HEK293 (cell line): ENCODE data around the gene RSU1.
"Not testable (repeated sequence)": the region's sequence is repeated elsewhere in the genome, so short reads cannot be mapped to it uniquely, and the experiment has no call there.

Experiments
- CTCF ChIA-PET: fragments of 350-600 bp; formaldehyde crosslinking; extraction: SDS; loops from one replicate; lab custom pipeline; 2021; ENCODE audit warnings: antibody characterized with exemption; lab: Yijun Ruan, JAX
- POLR2A ChIA-PET: fragments of 300-600 bp; formaldehyde crosslinking; extraction: SDS; loops from one replicate; lab custom pipeline; 2020; ENCODE audit warnings: antibody characterized with exemption, inconsistent platforms; lab: Yijun Ruan, JAX
- H3K27ac ChIP-seq: fragments of 200-500 bp; sonication (Bioruptor generic); 2 replicates; pipeline ENCODE4 v1.5.1; 2014; ENCODE audit warnings: low read depth, low read length, control low read depth, inconsistent platforms; ENCODE audit errors: extremely low read depth
- H3K36me3 ChIP-seq, 2 experiments: fragments of 200-500 bp in 1 of 2; sonication (Bioruptor generic) in 1 of 2; 1 replicate in 1 of 2; 2 replicates in 1 of 2; pipeline ENCODE4 v1.5.1; 2014 to 2017; ENCODE audit warnings: inconsistent platforms in 2 of 2, low read length in 2 of 2; ENCODE audit not compliant: control insufficient read depth in 2 of 2, insufficient read depth in 1 of 2
- H3K4me1 ChIP-seq: fragments of 200-500 bp; sonication (Bioruptor generic); 2 replicates; pipeline ENCODE4 v1.5.1; 2014; ENCODE audit warnings: mild to moderate bottlenecking, low read length, inconsistent platforms; ENCODE audit not compliant: control insufficient read depth, insufficient read depth
- H3K4me3 ChIP-seq: 2 replicates; pipeline ENCODE4 v1.5.1; 2011; ENCODE audit warnings: low read depth, mild to moderate bottlenecking, control low read depth, low read length, moderate library complexity
- H3K9me3 ChIP-seq: fragments of 200-500 bp; sonication (Bioruptor generic); 2 replicates; pipeline ENCODE4 v1.5.1; 2014; ENCODE audit warnings: low read depth, low read length, inconsistent platforms; ENCODE audit not compliant: control insufficient read depth, insufficient read depth
- EGR2 ChIP-seq: fragments of 450-650 bp; formaldehyde crosslinking; IDR thresholded peaks from 2 replicates; pipeline ENCODE4 v1.5.1; 2016; ENCODE audit warnings: low read depth, missing biosample characterization, missing genetic modification characterization
- GFI1B ChIP-seq: fragments of 450-650 bp; formaldehyde crosslinking; IDR thresholded peaks from 2 replicates; pipeline ENCODE4 v1.5.1; 2016; ENCODE audit warnings: missing biosample characterization, missing genetic modification characterization
- KLF9 ChIP-seq: fragments of 450-650 bp; formaldehyde crosslinking; IDR thresholded peaks from 2 replicates; pipeline ENCODE4 v1.5.1; 2016; ENCODE audit warnings: missing biosample characterization, missing genetic modification characterization, low read depth
- REPIN1 ChIP-seq: fragments of 450-650 bp; formaldehyde crosslinking; IDR thresholded peaks from 2 replicates; pipeline ENCODE4 v1.5.1; 2017; ENCODE audit warnings: missing biosample characterization, missing genetic modification characterization, low read depth
- YY1 ChIP-seq: fragments of 450-650 bp; formaldehyde crosslinking; IDR thresholded peaks from 2 replicates; pipeline ENCODE4 v1.5.1; 2018; ENCODE audit warnings: missing biosample characterization, missing genetic modification characterization
- ZBTB17 ChIP-seq: fragments of 450-650 bp; formaldehyde crosslinking; IDR thresholded peaks from 2 replicates; pipeline ENCODE4 v1.5.1; 2016; ENCODE audit warnings: missing biosample characterization, missing genetic modification characterization
- ZFHX2 ChIP-seq: fragments of 450-650 bp; formaldehyde crosslinking; conservative IDR thresholded peaks from 2 replicates; pipeline ENCODE4 v1.5.1; 2016; ENCODE audit warnings: missing biosample characterization, missing genetic modification characterization
- ZFP37 ChIP-seq: fragments of 450-650 bp; formaldehyde crosslinking; IDR thresholded peaks from 2 replicates; pipeline ENCODE4 v1.5.1; 2016; ENCODE audit warnings: missing biosample characterization, missing genetic modification characterization
- ZNF292 ChIP-seq: fragments of 450-650 bp; formaldehyde crosslinking; IDR thresholded peaks from 2 replicates; pipeline ENCODE4 v1.5.1; 2016; ENCODE audit warnings: low read depth, missing biosample characterization, missing genetic modification characterization, borderline replicate concordance
- ZNF354C ChIP-seq: fragments of 450-650 bp; formaldehyde crosslinking; IDR thresholded peaks from 2 replicates; pipeline ENCODE4 v1.5.1; 2016; ENCODE audit warnings: missing biosample characterization, missing genetic modification characterization, low read depth, borderline replicate concordance
- ZNF394 ChIP-seq: fragments of 450-650 bp; formaldehyde crosslinking; IDR thresholded peaks from 2 replicates; pipeline ENCODE4 v1.5.1; 2016; ENCODE audit warnings: missing biosample characterization, missing genetic modification characterization, mild to moderate bottlenecking, moderate library complexity, borderline replicate concordance
- ZNF426 ChIP-seq: fragments of 450-650 bp; formaldehyde crosslinking; IDR thresholded peaks from 2 replicates; pipeline ENCODE4 v1.5.1; 2017; ENCODE audit warnings: missing biosample characterization, missing genetic modification characterization, mild to moderate bottlenecking, inconsistent platforms, moderate library complexity
- ZNF514 ChIP-seq: fragments of 450-650 bp; formaldehyde crosslinking; IDR thresholded peaks from 2 replicates; pipeline ENCODE4 v1.5.1; 2016; ENCODE audit warnings: missing biosample characterization, missing genetic modification characterization
- ZNF560 ChIP-seq: fragments of 450-650 bp; formaldehyde crosslinking; IDR thresholded peaks from 2 replicates; pipeline ENCODE4 v1.5.1; 2017; ENCODE audit warnings: missing biosample characterization, missing genetic modification characterization, borderline replicate concordance
- ZNF664 ChIP-seq: fragments of 450-650 bp; formaldehyde crosslinking; IDR thresholded peaks from 2 replicates; pipeline ENCODE4 v1.5.1; 2016; ENCODE audit warnings: missing biosample characterization, missing genetic modification characterization
- ZNF768 ChIP-seq: fragments of 450-650 bp; formaldehyde crosslinking; IDR thresholded peaks from 2 replicates; pipeline ENCODE4 v1.5.1; 2018; ENCODE audit warnings: missing biosample characterization, mild to moderate bottlenecking, missing genetic modification characterization
- ZNF785 ChIP-seq: fragments of 450-650 bp; formaldehyde crosslinking; IDR thresholded peaks from 2 replicates; pipeline ENCODE4 v1.5.1; 2016; ENCODE audit warnings: missing biosample characterization, missing genetic modification characterization
- ZNF792 ChIP-seq: fragments of 450-650 bp; formaldehyde crosslinking; IDR thresholded peaks from 2 replicates; pipeline ENCODE4 v1.5.1; 2016; ENCODE audit warnings: missing biosample characterization, missing genetic modification characterization
- ZSCAN16 ChIP-seq: fragments of 450-650 bp; formaldehyde crosslinking; IDR thresholded peaks from 2 replicates; pipeline ENCODE4 v1.5.1; 2016; ENCODE audit warnings: missing biosample characterization, missing genetic modification characterization
- ZXDB ChIP-seq: fragments of 450-650 bp; formaldehyde crosslinking; IDR thresholded peaks from 2 replicates; pipeline ENCODE4 v1.5.1; 2016; ENCODE audit warnings: missing biosample characterization, missing genetic modification characterization
- TF ChIP-seq, protein P1 (sequence below): fragments of 450-650 bp; formaldehyde crosslinking; IDR thresholded peaks from 2 replicates; pipeline ENCODE4; 2016; ENCODE audit warnings: missing biosample characterization, missing genetic modification characterization
- TF ChIP-seq, protein P2 (sequence below): fragments of 450-650 bp; formaldehyde crosslinking; IDR thresholded peaks from 2 replicates; pipeline ENCODE4 v1.5.1; 2016; ENCODE audit warnings: missing biosample characterization, missing genetic modification characterization
- TF ChIP-seq, protein P3 (sequence below): sonication (generic); formaldehyde crosslinking; IDR thresholded peaks from 2 replicates; pipeline ENCODE4 v1.8.1; 2022; ENCODE audit warnings: mild to moderate bottlenecking, moderate library complexity, missing genetic modification reagents
- TF ChIP-seq, protein P4 (sequence below): fragments of 450-650 bp; formaldehyde crosslinking; IDR thresholded peaks from 2 replicates; pipeline ENCODE4 v1.5.1; 2017; ENCODE audit warnings: missing biosample characterization, missing genetic modification characterization
- TF ChIP-seq, protein P5 (sequence below): fragments of 450-650 bp; formaldehyde crosslinking; IDR thresholded peaks from 2 replicates; pipeline ENCODE4 v1.5.1; 2016; ENCODE audit warnings: missing biosample characterization, missing genetic modification characterization

The RSU1 gene

DNA sequence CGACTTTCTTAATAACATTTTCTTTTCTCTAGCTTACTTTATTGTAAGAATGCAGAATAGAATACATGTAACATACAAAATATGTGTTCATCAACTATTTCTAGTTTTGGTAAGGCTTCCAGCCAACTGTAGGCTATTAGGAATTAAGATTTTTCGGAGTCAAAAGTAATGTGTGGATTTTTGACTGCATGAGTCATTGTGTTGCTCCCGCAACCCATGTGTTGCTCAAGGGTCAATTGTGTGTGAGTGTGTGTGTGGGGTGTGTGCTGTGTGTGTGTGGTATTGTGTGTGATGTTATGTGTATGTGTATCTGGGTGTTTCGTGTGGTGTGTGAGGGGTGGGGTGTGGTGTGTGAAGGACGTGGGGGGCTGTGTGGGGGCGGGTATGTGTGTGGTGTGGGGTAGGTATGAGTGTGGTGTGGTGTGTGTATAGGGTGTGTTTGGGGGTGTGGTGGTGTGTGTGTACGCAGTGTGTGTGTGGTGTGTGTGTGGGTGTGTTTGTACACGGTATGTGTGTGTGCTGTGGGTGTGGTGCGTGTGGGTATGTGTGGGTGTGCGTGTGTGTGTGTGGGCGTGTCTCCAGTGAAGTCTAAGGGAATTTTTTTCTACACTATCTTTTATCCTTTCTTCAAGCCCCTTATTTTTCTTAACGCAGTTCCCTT, 60.5 kb downstream of the RSU1 start:
- POLR2A ChIA-PET, result no interaction called here
- TF ChIP-seq ZNF792 (no peak), ZNF426 (tag by site-specific recombination) (no peak), ZFHX2 (tag by site-specific recombination) (peak; percentile 94), ZNF785 (tag by site-specific recombination) (no peak), ZNF514 (tag by site-specific recombination) (no peak), KLF9 (tag by site-specific recombination) (peak; percentile 45; the same call in 1 of the 2 replicates), ZXDB (tag by site-specific recombination) (no peak), EGR2 (tag by site-specific recombination) (peak; percentile 97), ZNF354C (tag by site-specific recombination) (no peak), ZNF560 (no peak), YY1 (tag by site-specific recombination) (no peak)
- TF ChIP-seq, protein P1, sequence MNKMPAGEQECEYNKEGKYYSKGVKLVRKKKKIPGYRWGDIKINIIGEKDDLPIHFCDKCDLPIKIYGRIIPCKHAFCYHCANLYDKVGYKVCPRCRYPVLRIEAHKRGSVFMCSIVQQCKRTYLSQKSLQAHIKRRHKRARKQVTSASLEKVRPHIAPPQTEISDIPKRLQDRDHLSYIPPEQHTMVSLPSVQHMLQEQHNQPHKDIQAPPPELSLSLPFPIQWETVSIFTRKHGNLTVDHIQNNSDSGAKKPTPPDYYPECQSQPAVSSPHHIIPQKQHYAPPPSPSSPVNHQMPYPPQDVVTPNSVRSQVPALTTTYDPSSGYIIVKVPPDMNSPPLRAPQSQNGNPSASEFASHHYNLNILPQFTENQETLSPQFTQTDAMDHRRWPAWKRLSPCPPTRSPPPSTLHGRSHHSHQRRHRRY, result no peak
- TF ChIP-seq, protein P2, sequence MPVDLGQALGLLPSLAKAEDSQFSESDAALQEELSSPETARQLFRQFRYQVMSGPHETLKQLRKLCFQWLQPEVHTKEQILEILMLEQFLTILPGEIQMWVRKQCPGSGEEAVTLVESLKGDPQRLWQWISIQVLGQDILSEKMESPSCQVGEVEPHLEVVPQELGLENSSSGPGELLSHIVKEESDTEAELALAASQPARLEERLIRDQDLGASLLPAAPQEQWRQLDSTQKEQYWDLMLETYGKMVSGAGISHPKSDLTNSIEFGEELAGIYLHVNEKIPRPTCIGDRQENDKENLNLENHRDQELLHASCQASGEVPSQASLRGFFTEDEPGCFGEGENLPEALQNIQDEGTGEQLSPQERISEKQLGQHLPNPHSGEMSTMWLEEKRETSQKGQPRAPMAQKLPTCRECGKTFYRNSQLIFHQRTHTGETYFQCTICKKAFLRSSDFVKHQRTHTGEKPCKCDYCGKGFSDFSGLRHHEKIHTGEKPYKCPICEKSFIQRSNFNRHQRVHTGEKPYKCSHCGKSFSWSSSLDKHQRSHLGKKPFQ (tag by site-specific recombination), result no peak
- CTCF ChIA-PET, result no interaction called here
- Histone ChIP-seq H3K9me3 (no peaks in the 10 kb centered on the region), H3K27ac (no peak overlapping the region), H3K36me3 (peaks cover 0 to 7% of the 10 kb centered on the region in 2 experiments; a peak in 2 of 3 replicates), H3K4me3 (no peak overlapping the region), H3K4me1 (no peaks in the 10 kb centered on the region)

DNA sequence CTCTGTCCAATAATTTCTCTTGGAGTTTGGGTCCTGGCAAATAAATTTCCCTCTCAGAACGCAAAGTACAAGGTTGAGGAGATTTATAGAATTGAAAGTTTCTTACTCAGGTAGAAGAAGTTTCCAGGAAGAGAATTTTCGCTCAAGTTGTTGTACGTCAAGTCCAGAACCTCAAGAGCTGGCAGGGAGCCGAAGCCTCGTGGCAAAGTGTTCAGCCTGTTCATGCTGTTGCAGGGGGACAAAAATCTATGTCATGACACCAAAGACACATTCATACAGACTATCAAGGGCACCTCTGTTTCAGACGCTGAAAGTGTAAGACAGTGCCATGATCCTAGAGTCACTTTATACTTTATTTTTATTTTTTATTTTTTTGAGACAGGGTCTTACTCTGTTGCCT, 62.5 kb downstream of the RSU1 start:
- no peaks in the 10 kb centered on the region for H3K9me3 ChIP-seq
- no peak overlapping the region for H3K4me3 ChIP-seq
- peaks cover 0 to 13% of the 10 kb centered on the region in 2 experiments; a peak in 2 of 3 replicates for H3K36me3 ChIP-seq
- ChIA-PET POLR2A (no interaction called here), CTCF (no interaction called here)
- H3K4me1 ChIP-seq, result no peaks in the 10 kb centered on the region
- H3K27ac ChIP-seq, result no peak overlapping the region
- TF ChIP-seq ZNF292 (tag by site-specific recombination) (no peak), ZNF394 (tag by site-specific recombination) (no peak), ZFP37 (tag by site-specific recombination) (no peak), GFI1B (tag by site-specific recombination) (no peak), ZNF664 (no peak), REPIN1 (tag by site-specific recombination) (no peak), ZBTB17 (no peak), ZNF768 (tag by site-specific recombination) (no peak), ZSCAN16 (tag by site-specific recombination) (no peak)
- TF ChIP-seq, protein P3, sequence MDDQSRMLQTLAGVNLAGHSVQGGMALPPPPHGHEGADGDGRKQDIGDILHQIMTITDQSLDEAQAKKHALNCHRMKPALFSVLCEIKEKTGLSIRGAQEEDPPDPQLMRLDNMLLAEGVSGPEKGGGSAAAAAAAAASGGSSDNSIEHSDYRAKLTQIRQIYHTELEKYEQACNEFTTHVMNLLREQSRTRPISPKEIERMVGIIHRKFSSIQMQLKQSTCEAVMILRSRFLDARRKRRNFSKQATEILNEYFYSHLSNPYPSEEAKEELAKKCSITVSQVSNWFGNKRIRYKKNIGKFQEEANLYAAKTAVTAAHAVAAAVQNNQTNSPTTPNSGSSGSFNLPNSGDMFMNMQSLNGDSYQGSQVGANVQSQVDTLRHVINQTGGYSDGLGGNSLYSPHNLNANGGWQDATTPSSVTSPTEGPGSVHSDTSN (CRISPR knock-in tag), result no peak
- TF ChIP-seq, protein P4, sequence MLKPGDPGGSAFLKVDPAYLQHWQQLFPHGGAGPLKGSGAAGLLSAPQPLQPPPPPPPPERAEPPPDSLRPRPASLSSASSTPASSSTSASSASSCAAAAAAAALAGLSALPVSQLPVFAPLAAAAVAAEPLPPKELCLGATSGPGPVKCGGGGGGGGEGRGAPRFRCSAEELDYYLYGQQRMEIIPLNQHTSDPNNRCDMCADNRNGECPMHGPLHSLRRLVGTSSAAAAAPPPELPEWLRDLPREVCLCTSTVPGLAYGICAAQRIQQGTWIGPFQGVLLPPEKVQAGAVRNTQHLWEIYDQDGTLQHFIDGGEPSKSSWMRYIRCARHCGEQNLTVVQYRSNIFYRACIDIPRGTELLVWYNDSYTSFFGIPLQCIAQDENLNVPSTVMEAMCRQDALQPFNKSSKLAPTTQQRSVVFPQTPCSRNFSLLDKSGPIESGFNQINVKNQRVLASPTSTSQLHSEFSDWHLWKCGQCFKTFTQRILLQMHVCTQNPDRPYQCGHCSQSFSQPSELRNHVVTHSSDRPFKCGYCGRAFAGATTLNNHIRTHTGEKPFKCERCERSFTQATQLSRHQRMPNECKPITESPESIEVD (tag by site-specific recombination), result no peak
- TF ChIP-seq, protein P5, sequence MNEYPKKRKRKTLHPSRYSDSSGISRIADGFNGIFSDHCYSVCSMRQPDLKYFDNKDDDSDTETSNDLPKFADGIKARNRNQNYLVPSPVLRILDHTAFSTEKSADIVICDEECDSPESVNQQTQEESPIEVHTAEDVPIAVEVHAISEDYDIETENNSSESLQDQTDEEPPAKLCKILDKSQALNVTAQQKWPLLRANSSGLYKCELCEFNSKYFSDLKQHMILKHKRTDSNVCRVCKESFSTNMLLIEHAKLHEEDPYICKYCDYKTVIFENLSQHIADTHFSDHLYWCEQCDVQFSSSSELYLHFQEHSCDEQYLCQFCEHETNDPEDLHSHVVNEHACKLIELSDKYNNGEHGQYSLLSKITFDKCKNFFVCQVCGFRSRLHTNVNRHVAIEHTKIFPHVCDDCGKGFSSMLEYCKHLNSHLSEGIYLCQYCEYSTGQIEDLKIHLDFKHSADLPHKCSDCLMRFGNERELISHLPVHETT (tag by site-specific recombination), result no peak

DNA sequence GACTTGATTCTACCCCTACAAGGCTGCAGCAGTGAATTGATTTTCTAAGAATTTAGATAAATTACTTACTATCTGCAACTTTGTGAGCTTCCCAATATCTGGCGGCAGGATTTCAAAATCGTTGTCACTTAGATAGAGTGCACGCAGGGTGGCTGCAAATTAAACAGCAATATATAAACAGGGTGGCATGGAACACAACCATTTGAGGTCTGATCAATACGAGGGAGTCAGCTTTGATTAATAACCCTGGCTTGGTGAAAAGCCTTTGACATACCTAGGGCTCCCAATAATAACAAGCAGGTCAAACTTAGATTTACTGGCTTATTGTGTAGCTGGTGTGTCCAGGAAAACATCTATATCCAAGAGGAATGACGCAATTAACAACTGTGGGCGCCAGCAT, 64.4 kb downstream of the RSU1 start:
- peaks cover 0 to 16% of the 10 kb centered on the region in 2 experiments; a peak in 2 of 3 replicates for H3K36me3 ChIP-seq
- H3K4me3 ChIP-seq, H3K4me1 ChIP-seq, CTCF ChIA-PET, H3K27ac ChIP-seq, POLR2A ChIA-PET, H3K9me3 ChIP-seq: not testable (repeated sequence)
